ENCODE results near the gene ZNF497.

The ZNF497 gene

DNA sequence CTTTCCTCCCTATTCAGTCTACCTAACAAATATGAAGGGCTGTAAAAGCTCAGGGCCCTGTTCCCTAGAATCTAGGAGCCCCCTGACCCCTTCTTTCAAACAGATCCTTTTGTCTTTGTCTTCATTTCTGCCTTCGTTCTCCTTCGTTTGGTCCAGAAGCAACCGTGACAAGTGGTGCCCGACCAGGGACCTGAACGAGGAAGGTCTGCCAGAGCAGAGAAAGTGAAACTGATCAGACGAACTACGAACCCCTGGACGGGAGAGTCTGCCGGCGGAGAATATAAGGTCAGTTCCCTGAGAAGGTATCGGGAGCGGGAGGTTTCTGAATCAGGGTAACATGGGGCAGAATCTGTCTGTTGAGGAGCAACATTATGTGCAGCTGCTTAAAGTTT is 56.6 kb downstream of the ZNF497 start:
- DNase-seq (ENCODE audit: low spot score) = no peak

DNA sequence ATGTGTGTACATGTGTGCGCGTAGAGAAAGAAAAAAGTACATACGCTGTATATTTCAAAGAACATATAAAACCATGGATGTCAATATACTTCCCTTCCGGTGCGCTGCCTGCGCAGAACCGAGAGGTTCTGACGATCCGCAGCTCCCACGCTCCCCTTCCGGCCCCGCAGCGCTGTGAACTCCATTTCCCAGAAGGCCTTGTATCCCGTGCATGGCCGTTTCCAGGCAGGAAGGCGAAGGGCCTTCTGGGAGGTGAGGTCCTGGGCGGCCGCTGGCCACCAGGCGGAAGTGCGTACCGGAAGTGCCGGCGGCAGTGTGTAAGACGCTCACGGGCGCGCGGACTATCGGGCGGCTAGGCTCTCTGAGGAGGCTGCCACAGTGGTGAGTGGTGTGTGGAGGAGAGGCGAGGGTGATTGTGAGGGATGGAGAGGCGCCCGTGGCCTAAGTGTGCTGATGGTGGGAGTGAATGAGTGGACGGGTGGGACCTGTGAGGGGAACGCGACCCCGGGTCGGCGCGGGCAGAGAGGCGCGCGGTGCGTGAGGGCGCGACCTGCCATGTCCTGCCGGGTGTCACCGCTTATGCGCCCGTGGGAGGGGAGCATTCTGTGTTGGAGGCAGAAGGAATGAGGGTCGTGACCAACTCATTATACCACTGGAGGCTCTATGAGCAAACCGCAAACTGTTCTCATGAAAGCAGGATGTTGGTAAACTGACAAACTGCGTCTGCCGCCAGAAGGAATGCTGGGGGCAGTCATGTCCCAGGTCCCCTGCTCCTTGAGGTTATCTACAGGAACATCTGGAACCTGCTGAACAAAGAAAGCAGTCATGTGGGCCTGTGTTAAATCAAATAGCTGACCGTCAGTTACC is 57.3 kb downstream of the ZNF497 start, which contains the start of gene ERVK3-1:
Gene ERVK3-1 (plus strand): TSS at position 313 of the 867 bp plus-strand sequence. CDS start 6,792 bp downstream, outside the sequence.
- peak; percentile 98 for DNase-seq (ENCODE audit: low spot score)

DNA sequence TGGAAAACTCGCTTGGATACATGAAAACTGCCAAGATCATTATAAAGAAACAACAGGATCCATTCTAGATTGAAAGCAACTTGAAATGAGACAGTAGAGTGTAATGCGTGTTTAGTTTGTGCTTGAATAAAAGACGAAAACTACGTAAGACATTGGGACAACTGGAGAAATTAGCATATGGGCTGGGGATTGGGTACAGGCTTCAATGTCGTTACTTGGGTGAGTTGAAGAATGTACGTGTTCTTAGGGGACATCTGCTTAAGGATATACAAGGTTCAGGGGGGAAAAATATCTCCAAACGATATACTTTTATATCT is 57.8 kb downstream of the ZNF497 start:
- DNase-seq (ENCODE audit: low spot score) = no peak
